VCaP (cell line): ENCODE results near the gene PGAP6.
A peak's percentile ranks its signal among the peaks of the same experiment; 100 is the strongest.

Source experiments
- H3K27ac ChIP-seq: fragments of 450-650 bp; 2 replicates; pipeline ENCODE4 v1.5.1; 2017
- TF ChIP-seq, protein P1 (sequence below): fragments of 450-650 bp; conservative IDR thresholded peaks from 2 replicates; pipeline ENCODE4 v1.5.1; 2017; ENCODE audit warnings: mild to moderate bottlenecking, moderate library complexity

The PGAP6 gene

GRCh38 chr16:379183-379960, 2.4 kb downstream of the PGAP6 start:
- peak overlapping the region; percentile 89 for H3K27ac ChIP-seq
- TF ChIP-seq, protein P1, sequence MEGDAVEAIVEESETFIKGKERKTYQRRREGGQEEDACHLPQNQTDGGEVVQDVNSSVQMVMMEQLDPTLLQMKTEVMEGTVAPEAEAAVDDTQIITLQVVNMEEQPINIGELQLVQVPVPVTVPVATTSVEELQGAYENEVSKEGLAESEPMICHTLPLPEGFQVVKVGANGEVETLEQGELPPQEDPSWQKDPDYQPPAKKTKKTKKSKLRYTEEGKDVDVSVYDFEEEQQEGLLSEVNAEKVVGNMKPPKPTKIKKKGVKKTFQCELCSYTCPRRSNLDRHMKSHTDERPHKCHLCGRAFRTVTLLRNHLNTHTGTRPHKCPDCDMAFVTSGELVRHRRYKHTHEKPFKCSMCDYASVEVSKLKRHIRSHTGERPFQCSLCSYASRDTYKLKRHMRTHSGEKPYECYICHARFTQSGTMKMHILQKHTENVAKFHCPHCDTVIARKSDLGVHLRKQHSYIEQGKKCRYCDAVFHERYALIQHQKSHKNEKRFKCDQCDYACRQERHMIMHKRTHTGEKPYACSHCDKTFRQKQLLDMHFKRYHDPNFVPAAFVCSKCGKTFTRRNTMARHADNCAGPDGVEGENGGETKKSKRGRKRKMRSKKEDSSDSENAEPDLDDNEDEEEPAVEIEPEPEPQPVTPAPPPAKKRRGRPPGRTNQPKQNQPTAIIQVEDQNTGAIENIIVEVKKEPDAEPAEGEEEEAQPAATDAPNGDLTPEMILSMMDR: no peak

- TF ChIP-seq, protein P1: no peak
- peak overlapping the region; percentile 89 for H3K27ac ChIP-seq
These were observed 3.0 kb downstream of the PGAP6 start for GRCh38 chr16:378821-379182.

GRCh38 chr16:378113-378820, 3.5 kb downstream of the PGAP6 start:
- H3K27ac ChIP-seq: peak overlapping the region; percentile 89

- no peak overlapping the region for H3K27ac ChIP-seq
- TF ChIP-seq, protein P1: no peak
These were observed 4.3 kb downstream of the PGAP6 start for GRCh38 chr16:377419-377951.

DNA sequence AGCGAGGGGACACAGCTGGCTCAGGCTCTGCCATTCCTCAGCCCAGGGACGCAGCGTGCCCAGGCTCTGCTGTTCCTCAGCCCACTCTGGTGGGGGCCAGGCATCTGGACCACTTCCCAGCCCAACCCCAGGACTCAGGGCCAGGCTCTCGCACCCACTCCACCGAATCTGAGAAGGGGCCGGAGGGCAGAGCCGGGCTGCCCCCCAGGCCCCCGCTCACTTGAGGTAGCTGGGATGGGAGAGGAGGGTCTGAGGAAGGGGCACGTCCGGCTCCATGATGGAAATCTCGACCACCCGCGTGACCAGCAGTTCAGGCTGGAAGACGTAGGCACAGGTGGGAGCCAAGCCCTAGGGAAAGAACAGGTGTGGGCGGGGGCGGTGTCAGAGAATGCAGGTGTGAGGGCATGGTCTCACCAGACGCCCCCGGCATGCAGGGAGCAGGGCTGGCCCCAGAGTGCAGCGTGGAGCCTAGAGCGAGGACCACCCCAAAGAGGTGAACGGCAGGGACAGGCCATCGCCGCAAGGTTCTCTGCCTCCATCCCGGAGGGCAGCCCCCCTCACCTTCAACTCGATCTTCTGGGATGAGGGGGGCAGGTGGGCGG, 4.9 kb downstream of the PGAP6 start:
- H3K27ac ChIP-seq: no peak overlapping the region
- TF ChIP-seq, protein P1: no peak

DNA sequence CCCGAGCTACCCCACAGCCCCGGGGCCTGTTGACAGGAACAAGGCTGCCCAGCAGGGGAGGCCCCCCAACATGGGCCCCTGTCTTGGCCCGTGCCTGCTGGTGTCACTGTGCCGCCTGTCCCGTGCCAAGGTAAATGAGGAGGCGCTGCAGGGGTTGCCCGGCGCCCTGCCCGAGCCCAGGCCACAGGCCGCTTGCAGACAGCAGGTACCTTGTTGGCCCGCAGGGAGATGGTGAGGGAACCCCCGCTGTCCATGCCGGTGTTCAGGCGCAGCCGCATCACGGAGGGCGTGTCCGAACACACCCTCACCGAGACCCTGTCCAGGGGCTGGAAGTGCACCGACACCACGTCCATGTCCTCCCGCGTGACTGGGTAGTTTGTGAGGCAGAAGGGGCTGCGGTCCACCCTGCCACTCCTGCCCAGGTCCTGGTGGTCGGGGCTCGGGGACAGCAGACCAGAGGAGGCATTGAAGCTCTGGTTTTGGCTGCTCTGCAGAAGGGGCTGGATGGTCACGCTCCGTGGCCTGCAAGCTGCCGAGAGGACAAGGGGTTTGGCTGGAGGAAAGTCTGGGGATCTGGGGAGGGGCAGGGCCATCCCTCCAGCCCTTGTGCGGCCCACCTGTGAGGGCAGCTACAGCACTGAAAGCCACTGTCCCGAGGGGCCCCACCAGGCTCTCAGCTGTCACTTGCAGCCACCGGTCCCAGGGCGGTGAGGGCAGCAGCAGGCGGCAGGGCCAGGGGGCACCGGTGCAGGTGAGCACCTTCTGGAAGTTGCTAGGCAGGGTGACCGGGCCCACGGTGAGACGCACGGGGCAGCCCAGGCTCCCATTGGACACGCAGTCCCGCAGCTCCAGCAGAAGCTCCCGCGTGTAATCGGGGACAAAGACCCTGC, 5.6 kb downstream of the PGAP6 start:
- no peak overlapping the region for H3K27ac ChIP-seq
- TF ChIP-seq, protein P1: no peak

- TF ChIP-seq, protein P1: no peak
- no peak overlapping the region for H3K27ac ChIP-seq
These were observed 6.6 kb downstream of the PGAP6 start for GRCh38 chr16:375212-375611.
